ENCODE results near the gene FBXO34.

Gene FBXO34

DNA sequence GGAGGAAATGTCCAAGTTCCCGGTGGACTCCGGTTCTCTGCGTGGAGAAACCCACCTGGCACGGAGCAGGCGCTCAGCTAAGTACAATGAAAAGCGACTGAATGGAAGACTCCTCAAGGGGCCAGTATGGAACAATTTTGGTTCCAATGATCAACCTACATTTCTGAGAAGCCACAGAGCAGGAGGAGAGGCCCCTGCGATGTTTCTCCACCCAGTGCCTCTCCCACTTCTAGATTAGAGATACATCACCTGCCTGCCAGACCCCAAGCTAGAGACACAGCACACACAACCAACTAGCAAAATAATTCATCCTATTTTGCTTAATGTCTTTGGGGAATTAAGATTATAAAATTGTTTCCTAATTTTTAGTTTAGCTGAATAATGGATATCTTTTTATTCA, 101.6 kb downstream of the FBXO34 start:
- TF ChIP-seq CSDC2 (CRISPR knock-in tag; IDR thresholded peaks at IDR 0.05): no peak
- TF ChIP-seq, protein P1, sequence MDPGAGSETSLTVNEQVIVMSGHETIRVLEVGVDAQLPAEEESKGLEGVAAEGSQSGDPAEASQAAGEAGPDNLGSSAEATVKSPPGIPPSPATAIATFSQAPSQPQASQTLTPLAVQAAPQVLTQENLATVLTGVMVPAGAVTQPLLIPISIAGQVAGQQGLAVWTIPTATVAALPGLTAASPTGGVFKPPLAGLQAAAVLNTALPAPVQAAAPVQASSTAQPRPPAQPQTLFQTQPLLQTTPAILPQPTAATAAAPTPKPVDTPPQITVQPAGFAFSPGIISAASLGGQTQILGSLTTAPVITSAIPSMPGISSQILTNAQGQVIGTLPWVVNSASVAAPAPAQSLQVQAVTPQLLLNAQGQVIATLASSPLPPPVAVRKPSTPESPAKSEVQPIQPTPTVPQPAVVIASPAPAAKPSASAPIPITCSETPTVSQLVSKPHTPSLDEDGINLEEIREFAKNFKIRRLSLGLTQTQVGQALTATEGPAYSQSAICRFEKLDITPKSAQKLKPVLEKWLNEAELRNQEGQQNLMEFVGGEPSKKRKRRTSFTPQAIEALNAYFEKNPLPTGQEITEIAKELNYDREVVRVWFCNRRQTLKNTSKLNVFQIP (CRISPR knock-in tag; IDR thresholded peaks at IDR 0.05; ENCODE audit: borderline replicate concordance, low read depth): no peak
- TF ChIP-seq, protein P2, sequence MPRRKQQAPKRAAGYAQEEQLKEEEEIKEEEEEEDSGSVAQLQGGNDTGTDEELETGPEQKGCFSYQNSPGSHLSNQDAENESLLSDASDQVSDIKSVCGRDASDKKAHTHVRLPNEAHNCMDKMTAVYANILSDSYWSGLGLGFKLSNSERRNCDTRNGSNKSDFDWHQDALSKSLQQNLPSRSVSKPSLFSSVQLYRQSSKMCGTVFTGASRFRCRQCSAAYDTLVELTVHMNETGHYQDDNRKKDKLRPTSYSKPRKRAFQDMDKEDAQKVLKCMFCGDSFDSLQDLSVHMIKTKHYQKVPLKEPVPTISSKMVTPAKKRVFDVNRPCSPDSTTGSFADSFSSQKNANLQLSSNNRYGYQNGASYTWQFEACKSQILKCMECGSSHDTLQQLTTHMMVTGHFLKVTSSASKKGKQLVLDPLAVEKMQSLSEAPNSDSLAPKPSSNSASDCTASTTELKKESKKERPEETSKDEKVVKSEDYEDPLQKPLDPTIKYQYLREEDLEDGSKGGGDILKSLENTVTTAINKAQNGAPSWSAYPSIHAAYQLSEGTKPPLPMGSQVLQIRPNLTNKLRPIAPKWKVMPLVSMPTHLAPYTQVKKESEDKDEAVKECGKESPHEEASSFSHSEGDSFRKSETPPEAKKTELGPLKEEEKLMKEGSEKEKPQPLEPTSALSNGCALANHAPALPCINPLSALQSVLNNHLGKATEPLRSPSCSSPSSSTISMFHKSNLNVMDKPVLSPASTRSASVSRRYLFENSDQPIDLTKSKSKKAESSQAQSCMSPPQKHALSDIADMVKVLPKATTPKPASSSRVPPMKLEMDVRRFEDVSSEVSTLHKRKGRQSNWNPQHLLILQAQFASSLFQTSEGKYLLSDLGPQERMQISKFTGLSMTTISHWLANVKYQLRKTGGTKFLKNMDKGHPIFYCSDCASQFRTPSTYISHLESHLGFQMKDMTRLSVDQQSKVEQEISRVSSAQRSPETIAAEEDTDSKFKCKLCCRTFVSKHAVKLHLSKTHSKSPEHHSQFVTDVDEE (CRISPR knock-in tag; IDR thresholded peaks at IDR 0.05): no peak
- TF ChIP-seq, protein P3, sequence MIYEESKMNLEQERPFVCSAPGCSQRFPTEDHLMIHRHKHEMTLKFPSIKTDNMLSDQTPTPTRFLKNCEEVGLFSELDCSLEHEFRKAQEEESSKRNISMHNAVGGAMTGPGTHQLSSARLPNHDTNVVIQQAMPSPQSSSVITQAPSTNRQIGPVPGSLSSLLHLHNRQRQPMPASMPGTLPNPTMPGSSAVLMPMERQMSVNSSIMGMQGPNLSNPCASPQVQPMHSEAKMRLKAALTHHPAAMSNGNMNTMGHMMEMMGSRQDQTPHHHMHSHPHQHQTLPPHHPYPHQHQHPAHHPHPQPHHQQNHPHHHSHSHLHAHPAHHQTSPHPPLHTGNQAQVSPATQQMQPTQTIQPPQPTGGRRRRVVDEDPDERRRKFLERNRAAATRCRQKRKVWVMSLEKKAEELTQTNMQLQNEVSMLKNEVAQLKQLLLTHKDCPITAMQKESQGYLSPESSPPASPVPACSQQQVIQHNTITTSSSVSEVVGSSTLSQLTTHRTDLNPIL (CRISPR knock-in tag; IDR thresholded peaks at IDR 0.05; ENCODE audit: low read depth): no peak
- TF ChIP-seq ESRRG (CRISPR knock-in tag; IDR thresholded peaks at IDR 0.05): no peak
- no peak for TF ChIP-seq TCF4 (CRISPR knock-in tag; IDR thresholded peaks at IDR 0.05; ENCODE audit: borderline replicate concordance)
- TF ChIP-seq TOX (CRISPR knock-in tag; IDR thresholded peaks at IDR 0.05; ENCODE audit: borderline replicate concordance): no peak
- no peak for TF ChIP-seq OSR1 (CRISPR knock-in tag; IDR thresholded peaks at IDR 0.05)
- TF ChIP-seq, protein P4, sequence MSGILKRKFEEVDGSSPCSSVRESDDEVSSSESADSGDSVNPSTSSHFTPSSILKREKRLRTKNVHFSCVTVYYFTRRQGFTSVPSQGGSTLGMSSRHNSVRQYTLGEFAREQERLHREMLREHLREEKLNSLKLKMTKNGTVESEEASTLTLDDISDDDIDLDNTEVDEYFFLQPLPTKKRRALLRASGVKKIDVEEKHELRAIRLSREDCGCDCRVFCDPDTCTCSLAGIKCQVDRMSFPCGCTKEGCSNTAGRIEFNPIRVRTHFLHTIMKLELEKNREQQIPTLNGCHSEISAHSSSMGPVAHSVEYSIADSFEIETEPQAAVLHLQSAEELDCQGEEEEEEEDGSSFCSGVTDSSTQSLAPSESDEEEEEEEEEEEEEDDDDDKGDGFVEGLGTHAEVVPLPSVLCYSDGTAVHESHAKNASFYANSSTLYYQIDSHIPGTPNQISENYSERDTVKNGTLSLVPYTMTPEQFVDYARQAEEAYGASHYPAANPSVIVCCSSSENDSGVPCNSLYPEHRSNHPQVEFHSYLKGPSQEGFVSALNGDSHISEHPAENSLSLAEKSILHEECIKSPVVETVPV (CRISPR knock-in tag; IDR thresholded peaks at IDR 0.05): no peak
- no peak for TF ChIP-seq PPARA (CRISPR knock-in tag; IDR thresholded peaks at IDR 0.05; ENCODE audit: borderline replicate concordance)
- no peak for TF ChIP-seq ZNF70 (CRISPR knock-in tag; IDR thresholded peaks at IDR 0.05)
- TF ChIP-seq ARNTL (CRISPR knock-in tag; IDR thresholded peaks at IDR 0.05; ENCODE audit: borderline replicate concordance, low read depth): no peak

DNA sequence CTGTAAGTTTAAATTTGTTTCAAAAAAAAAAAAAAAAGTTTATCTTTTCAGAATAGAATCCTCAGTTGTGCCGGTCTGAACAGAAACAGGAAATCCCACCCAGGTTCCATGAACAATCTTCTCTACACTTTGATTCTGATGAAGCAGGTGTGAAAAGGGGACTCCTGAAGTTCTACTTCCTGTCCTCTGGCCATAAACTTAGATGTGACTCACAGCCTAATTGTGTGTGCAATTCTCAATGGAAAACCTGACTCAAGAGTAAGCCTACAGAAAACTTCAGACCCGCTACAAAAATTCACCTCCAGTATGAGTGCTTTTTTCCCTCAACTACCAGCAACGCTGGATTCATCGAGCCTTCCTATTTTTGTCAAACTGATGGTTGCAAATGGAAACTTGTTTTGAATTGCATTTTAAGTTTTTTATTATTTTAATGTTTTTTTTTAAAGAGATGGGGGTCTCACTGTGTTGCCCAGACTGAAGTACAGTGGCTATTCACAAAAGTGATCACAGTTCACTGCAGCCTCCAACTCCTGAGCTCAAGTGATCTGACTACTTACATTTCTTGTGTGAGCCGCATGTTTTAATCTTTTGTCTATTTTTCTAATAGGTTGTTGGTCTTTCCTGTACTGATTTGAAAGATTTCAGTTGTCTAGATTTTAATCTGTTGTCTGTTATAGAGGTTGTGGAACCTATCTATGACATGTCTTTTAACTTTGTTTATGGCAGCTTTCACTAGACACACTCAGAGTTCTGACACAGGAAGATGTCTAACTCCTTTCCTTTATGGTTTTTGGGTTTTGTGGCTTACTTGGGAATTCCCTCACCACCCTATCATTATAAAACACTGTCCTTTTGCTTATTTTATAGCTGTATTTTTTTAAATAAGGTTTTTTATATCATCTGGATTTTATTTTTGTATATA, 102.8 kb downstream of the FBXO34 start:
- no peak for ATAC-seq
- TF ChIP-seq PPARA (CRISPR knock-in tag; IDR thresholded peaks at IDR 0.05; ENCODE audit: borderline replicate concordance) (no peak), GLIS3 (CRISPR knock-in tag; IDR thresholded peaks at IDR 0.05) (no peak), ZNF565 (CRISPR knock-in tag; conservative IDR thresholded peaks at IDR 0.05; ENCODE audit: low read depth) (no peak), ZC3H10 (CRISPR knock-in tag; IDR thresholded peaks at IDR 0.05) (no peak), BACH2 (CRISPR knock-in tag; IDR thresholded peaks at IDR 0.05; ENCODE audit: borderline replicate concordance) (no peak), ESRRG (CRISPR knock-in tag; IDR thresholded peaks at IDR 0.05) (no peak), RARB (CRISPR knock-in tag; IDR thresholded peaks at IDR 0.05) (no peak), ZFP3 (CRISPR knock-in tag; IDR thresholded peaks at IDR 0.05) (no peak), CSDC2 (CRISPR knock-in tag; IDR thresholded peaks at IDR 0.05) (no peak), OSR1 (CRISPR knock-in tag; IDR thresholded peaks at IDR 0.05) (no peak), SNAI2 (CRISPR knock-in tag; IDR thresholded peaks at IDR 0.05) (no peak), ZFP30 (CRISPR knock-in tag; IDR thresholded peaks at IDR 0.05) (no peak), ARNTL (CRISPR knock-in tag; IDR thresholded peaks at IDR 0.05; ENCODE audit: borderline replicate concordance, low read depth) (no peak)
- TF ChIP-seq, protein P4 (CRISPR knock-in tag; IDR thresholded peaks at IDR 0.05): no peak
- TF ChIP-seq, protein P2 (CRISPR knock-in tag; IDR thresholded peaks at IDR 0.05): no peak
- TF ChIP-seq, protein P3 (CRISPR knock-in tag; IDR thresholded peaks at IDR 0.05; ENCODE audit: low read depth): no peak
- TF ChIP-seq, protein P1 (CRISPR knock-in tag; IDR thresholded peaks at IDR 0.05; ENCODE audit: borderline replicate concordance, low read depth): no peak

More for the DNA sequence above, 101.6 kb downstream of the FBXO34 start:
- ATAC-seq: no peak
